Spleen (tissue), 7 donors: ENCODE measurements around the gene EFCAB5.

Source experiments
- CTCF ChIP-seq, 11 experiments: fragments of 200-600 bp in 7 of 11; fragments of 450-650 bp in 4 of 11; sonication (generic) in 4 of 11; IDR thresholded peaks in 8 of 11; conservative IDR thresholded peaks in 3 of 11; 1 replicate in 7 of 11; 2 replicates in 4 of 11; pipeline versions ENCODE4 v1.4.0 to v1.8.0; 2016 to 2021; ENCODE audit warnings: antibody characterized with exemption in 11 of 11, inconsistent platforms in 4 of 11, mild to moderate bottlenecking in 1 of 11
- POLR2A ChIP-seq, 3 donors: fragments of 450-650 bp; IDR thresholded peaks; one replicate each; pipeline ENCODE4 v1.5.1; 2017; ENCODE audit warnings: antibody characterized with exemption in 3 of 3, mild to moderate bottlenecking in 1 of 3
- POLR2AphosphoS5 ChIP-seq, 3 donors: sonication (generic); formaldehyde crosslinking; IDR thresholded peaks; one replicate each; pipeline ENCODE4 v1.5.1; 2017; ENCODE audit warnings: antibody characterized with exemption in 3 of 3
- donor health status: DM: no; HTN: no; CAD: no; lungs with moderate emphysema.
- donor health status: DM: no; HTN: no; CAD: no.
- donor health status: DM: no; HTN: no; CAD: no.

GRCh38 chr17:30124273-30124796 lies 182.9 kb downstream of the EFCAB5 start:
- TF ChIP-seq CTCF (IDR thresholded peaks at IDR 0.05 in 8 of 11, conservative IDR thresholded peaks at IDR 0.05 in 3 of 11) (no peak), POLR2A (IDR thresholded peaks at IDR 0.05) (no peak), POLR2AphosphoS5 (IDR thresholded peaks at IDR 0.05) (no peak)
